ENCODE data around the gene SDCBP2.

Gene SDCBP2

GRCh38 chr20:1302685-1303541, 26.0 kb downstream of the SDCBP2 start:
- peak; percentile 28 for DNase-seq
- in situ Hi-C loops (cut with MboI; ENCODE audit: low pct_unique_long_range_greater_than_20kb, low sequenced_read_pairs) = no loop called here

- DNase-seq = peak; percentile 61
- in situ Hi-C loops (cut with MboI; ENCODE audit: low pct_unique_long_range_greater_than_20kb, low sequenced_read_pairs) = no loop called here
Observed at GRCh38 chr20:1301031-1301529, 27.9 kb downstream of the SDCBP2 start.

GRCh38 chr20:1300083-1300840, 28.7 kb downstream of the SDCBP2 start:
- in situ Hi-C loops (cut with MboI; ENCODE audit: low pct_unique_long_range_greater_than_20kb, low sequenced_read_pairs) = no loop called here
- DNase-seq = no peak

GRCh38 chr20:1299522-1299921, 29.4 kb downstream of the SDCBP2 start:
- no peak for DNase-seq

GRCh38 chr20:1298888-1299511, 29.9 kb downstream of the SDCBP2 start:
- in situ Hi-C loops (cut with MboI; ENCODE audit: low pct_unique_long_range_greater_than_20kb, low sequenced_read_pairs) = no loop called here
- DNase-seq = no peak

More at GRCh38 chr20:1299522-1299921, 29.4 kb downstream of the SDCBP2 start:
- in situ Hi-C loops (cut with MboI; ENCODE audit: low pct_unique_long_range_greater_than_20kb, low sequenced_read_pairs) = no loop called here

- in situ Hi-C loops (cut with MboI; ENCODE audit: low pct_unique_long_range_greater_than_20kb, low sequenced_read_pairs) = no loop called here
- DNase-seq = no peak
Observed at GRCh38 chr20:1298166-1298565, 30.8 kb downstream of the SDCBP2 start.

GRCh38 chr20:1297486-1297885, 31.5 kb downstream of the SDCBP2 start:
- in situ Hi-C loops (cut with MboI; ENCODE audit: low pct_unique_long_range_greater_than_20kb, low sequenced_read_pairs) = no loop called here
- DNase-seq = no peak

GRCh38 chr20:1296922-1297321, 32.0 kb downstream of the SDCBP2 start:
- in situ Hi-C loops (cut with MboI; ENCODE audit: low pct_unique_long_range_greater_than_20kb, low sequenced_read_pairs) = no loop called here
- no peak for DNase-seq

- DNase-seq = no peak
- in situ Hi-C loops (cut with MboI; ENCODE audit: low pct_unique_long_range_greater_than_20kb, low sequenced_read_pairs) = no loop called here
Observed at GRCh38 chr20:1296117-1296610, 32.8 kb downstream of the SDCBP2 start.

GRCh38 chr20:1295276-1295930, 33.5 kb downstream of the SDCBP2 start:
- no peak for DNase-seq
- in situ Hi-C loops (cut with MboI; ENCODE audit: low pct_unique_long_range_greater_than_20kb, low sequenced_read_pairs) = no loop called here

GRCh38 chr20:1294497-1294896, 34.4 kb downstream of the SDCBP2 start:
- in situ Hi-C loops (cut with MboI; ENCODE audit: low pct_unique_long_range_greater_than_20kb, low sequenced_read_pairs) = no loop called here
- no peak for DNase-seq

GRCh38 chr20:1293641-1294379, 35.1 kb downstream of the SDCBP2 start:
- no peak for DNase-seq
- in situ Hi-C loops (cut with MboI; ENCODE audit: low pct_unique_long_range_greater_than_20kb, low sequenced_read_pairs) = no loop called here

- in situ Hi-C loops (cut with MboI; ENCODE audit: low pct_unique_long_range_greater_than_20kb, low sequenced_read_pairs) = no loop called here
- DNase-seq = no peak
Observed at GRCh38 chr20:1292620-1293019, 36.3 kb downstream of the SDCBP2 start.

GRCh38 chr20:1291191-1291741, 37.7 kb downstream of the SDCBP2 start:
- no peak for DNase-seq
- in situ Hi-C loops (cut with MboI; ENCODE audit: low pct_unique_long_range_greater_than_20kb, low sequenced_read_pairs) = no loop called here

GRCh38 chr20:1287787-1288569, 41.0 kb downstream of the SDCBP2 start:
- no peak for DNase-seq
- in situ Hi-C loops (cut with MboI; ENCODE audit: low pct_unique_long_range_greater_than_20kb, low sequenced_read_pairs) = no loop called here

- no peak for DNase-seq
- in situ Hi-C loops (cut with MboI; ENCODE audit: low pct_unique_long_range_greater_than_20kb, low sequenced_read_pairs) = no loop called here
Observed at GRCh38 chr20:1287306-1287705, 41.6 kb downstream of the SDCBP2 start.

GRCh38 chr20:1286267-1287024, 42.5 kb downstream of the SDCBP2 start:
- in situ Hi-C loops (cut with MboI; ENCODE audit: low pct_unique_long_range_greater_than_20kb, low sequenced_read_pairs) = no loop called here
- peak; percentile 3 for DNase-seq

Measured in KBM-7 (cell line).